Myocyte (in vitro differentiated cells): ENCODE data around the gene KRT6C. TPM values are rescaled to one million over a fixed set of nuclear protein-coding genes. Genes with fewer than 3 reads are reported as not detected.
"Not testable (repeated sequence)": the region's sequence is repeated elsewhere in the genome, so short reads cannot be mapped to it uniquely, and the experiment has no call there.

ENCODE experiments used
- DNase-seq: peaks from one replicate; pipeline ENCODE4 v3.0.0-alpha.2; 2012; ENCODE audit warnings: low read depth
- total RNA-seq: library from RNA; depleted of rRNA; stranded (reverse); fragments of >200 nt; gene quantifications from 2 replicates; pipeline ENCODE4 v1.2.3, GENCODE V29; 2014

Gene KRT6C
- total RNA-seq, 1 donor from 2014 or later, result not detected

DNA sequence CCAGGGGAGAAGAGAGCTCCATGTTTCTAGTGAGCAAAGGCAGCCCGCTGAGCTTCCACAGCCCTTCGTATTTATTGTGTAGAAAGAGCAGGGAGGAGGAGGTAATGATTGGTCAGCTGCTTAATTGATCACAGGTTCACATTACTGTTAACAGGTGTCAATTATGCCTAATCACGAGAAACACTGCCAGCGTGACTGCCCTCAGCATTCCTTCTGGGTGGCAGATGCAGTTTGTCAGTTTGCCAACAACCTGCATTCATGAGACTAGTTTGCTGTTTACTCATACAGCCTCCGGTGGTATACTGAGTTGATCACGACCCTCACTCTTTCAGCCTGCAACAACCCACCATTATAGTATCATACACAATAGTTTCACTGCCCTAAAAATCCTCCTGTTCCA, 27.0 kb upstream of the KRT6C start:
- peak; percentile 60 for DNase-seq

DNA sequence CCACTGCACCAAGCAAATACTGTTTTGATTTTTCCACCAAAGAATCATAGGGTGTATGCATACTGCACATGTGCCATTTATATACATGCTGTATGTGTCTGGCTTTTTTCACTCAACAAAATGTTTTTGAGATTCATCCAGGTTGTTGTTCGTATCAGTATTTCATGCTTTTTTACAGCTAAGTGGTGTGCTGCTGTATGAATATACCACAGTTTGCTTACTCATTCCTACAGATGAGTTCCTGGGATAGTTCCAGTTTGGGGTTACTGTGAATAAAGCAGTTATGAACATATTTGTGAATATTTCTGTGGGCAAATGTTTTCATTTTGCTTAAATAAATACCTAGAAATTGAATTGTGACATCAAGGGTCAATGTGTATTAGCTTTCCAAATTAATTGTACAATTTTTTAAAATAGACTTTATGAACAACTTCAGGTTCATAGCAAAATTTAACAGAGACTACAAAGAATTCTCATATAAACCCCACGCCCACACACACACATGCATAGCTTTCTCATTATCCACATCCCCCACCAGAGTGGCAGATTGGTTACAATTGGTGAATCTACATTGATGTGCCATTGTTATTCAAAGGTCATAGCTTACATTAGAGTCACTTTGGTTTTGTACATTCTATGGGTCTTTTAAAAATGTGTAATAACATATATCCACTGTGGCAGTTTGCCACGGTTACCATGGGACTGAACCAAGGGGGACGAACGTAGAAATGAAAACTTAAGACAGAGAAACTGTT, 26.4 kb upstream of the KRT6C start:
- no peak for DNase-seq

DNA sequence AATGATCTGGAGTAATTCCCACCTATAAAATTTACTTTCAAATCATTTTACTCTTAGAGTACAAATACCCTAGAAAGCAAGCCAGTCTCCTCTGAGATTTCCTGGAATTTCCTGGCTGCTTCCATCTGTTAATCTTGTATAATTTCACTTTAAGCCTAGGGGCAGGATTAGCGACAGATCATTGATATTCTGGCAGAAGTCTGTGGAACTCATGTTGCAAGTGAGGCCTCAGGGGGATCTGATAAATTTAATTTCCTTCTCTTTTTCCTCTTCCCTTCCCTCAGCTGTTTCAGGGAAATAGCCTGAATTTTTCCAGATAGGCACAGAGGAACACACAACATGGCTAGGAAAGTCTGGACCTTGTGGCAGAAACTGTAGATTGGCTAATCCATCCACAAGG, 25.3 kb upstream of the KRT6C start:
- no peak for DNase-seq

DNA sequence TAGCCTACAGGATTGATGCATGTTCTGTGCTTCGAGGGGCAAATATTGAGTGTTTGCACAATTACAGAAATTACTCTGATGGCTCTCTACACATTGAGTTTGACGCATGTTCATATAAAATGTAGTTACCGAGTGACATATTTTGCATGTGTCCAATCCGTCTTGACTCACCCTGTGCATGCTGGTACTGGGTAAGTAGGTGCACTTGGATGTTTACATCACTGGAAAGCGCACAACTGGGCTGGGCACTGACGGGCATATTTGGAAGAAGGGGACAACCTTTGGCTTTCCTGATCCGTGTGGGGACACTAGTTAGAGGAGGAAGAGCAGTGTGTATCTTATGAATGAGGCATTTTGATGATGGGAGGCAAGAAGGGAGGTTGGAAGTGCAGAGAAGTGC, 24.4 kb upstream of the KRT6C start:
- no peak for DNase-seq

DNA sequence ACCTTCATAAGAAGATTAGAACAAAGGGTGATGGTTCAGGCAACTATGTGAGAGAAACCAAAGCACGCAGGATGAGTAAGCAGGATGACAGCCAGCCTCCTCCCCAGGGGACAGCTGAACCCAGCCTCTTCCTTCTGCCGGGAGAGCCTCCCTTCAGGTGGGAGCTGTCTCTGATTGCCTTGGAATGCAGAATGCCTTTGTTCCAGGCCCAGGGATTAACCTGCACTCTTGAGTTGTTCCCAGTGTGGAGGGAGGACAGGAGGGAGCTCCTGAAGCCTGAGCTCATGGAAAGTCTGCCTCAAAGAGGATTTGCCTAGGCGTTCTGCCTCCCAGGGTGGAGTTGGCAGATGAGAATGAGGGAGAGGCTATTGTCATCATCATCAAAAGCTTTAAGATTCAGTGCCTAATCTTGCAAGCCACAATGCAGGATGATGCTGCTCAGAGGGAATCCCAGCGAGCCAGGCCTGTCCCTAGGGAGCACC, 23.0 kb upstream of the KRT6C start:
- peak; percentile 93 for DNase-seq

DNA sequence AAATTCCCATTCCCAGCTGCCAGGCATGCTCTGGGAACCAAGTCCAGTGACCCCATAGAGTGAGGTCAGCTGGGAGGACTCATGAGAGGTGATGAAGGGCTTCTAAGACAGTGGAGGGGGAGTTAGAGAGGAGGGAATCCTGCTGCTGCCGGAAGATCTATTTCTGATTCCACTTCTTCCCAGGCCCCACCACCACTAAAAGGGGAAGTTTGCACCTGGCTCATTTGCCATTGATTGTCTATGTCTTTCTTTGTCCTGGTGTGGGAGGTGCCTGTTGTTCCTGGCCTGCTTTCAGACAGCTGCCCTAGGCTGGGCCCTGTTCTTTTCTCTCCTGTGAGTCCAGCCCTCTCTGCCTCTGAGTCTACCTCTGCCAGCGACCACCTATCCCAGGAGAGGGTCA, 22.4 kb upstream of the KRT6C start:
- DNase-seq, result peak; percentile 88

DNA sequence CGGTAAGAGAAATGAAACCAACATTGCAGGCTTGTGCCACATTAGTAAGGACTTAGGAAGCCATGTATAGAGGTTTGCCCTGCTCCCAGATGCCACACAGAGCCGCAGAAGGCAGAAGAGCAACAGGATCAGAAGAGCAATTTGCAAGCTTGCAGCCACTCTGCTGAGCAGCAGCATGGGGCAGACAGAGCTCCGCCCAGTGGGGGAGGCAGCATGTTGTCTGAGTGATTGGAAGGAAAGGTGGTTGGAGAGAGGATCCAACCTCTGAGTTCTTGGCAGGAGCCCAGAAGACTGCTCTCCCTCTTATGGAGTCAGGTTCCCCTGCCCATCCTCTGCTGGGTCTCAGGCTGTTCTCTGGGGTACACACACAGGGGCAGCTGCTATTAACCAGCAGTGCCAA, 21.8 kb upstream of the KRT6C start:
- peak; percentile 90 for DNase-seq

DNA sequence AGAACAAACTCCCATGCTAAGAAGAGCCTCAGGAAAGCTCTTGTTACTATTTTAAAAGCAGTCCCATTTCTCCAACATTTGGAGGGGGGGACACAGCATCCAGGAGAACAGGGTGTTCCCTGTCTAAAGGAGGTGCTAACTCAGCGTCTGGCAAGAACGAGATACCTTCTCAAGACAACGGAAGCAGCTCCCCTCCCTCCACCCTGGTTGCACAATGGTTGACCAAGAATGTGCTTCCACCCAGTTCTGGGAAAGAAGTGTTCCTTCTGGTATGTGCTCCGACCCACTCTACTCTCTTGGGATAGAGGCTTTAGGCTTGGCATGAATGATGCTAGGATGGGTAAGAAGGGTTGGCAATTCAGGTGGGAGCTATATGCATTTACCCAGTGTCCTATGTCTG, 20.9 kb upstream of the KRT6C start:
- peak; percentile 60 for DNase-seq

DNA sequence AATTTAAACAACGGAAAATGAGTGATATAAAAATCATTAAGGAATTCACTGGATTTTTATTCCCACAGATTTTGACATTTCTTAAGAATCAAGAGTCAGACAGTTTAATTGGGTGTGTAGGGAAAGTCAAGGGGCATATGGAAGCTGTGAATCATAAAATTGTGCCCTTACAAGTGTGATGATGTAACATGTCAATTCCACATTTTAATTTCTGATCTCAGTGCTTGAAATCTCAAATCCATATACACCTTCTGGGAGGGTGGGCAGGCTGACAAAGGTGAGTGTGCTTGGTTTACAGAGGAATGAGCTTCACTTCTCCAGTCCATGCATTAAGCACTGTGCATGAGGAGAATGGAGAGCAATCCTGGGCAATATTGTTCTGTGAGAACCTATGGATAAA, 20.5 kb upstream of the KRT6C start:
- no peak for DNase-seq

DNA sequence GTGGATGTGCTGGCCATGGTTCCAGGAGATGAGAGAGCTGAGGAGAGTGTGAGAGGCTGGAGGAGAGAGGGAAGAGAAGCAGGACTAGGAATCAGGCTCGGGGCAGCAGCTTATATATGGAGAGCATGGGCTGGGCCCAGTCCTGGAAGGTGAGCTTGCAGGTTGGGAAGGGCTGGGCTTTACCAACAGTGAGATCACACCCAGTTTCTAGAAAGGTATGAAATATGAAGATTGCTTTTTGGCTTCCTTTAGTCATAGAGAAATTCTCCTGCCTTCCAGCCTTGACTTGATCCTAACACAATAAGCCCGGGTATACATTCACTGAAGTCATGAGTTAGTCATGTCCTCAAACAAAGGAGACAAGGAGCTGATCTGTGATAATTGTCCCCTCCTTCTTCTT, 19.6 kb upstream of the KRT6C start, which contains the start of gene KRT6A:
TSS of gene KRT6A (minus strand) at position 86 of the 400 bp plus-strand sequence. CDS start at position 17, 69 bp downstream.
- DNase-seq, result no peak

DNA sequence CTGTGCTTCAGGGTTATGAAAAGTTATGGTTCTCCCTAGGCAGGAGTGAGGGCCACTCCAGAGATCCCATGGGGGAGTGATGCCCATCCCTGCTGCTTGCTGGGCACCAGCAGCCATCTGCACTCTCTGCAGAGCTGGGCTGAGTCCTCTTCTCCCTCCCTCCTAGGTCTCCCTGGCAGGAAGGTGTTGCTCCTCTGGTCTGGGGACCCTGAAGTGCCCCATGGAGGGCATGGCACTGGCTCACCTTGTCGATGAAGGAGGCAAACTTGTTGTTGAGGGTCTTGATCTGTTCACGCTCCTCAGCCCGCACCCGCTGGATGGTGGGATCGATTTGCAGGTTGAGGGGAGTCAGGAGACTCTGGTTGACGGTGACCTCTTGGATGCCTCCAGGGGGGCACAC, 18.8 kb upstream of the KRT6C start:
- not testable (repeated sequence) for DNase-seq

DNA sequence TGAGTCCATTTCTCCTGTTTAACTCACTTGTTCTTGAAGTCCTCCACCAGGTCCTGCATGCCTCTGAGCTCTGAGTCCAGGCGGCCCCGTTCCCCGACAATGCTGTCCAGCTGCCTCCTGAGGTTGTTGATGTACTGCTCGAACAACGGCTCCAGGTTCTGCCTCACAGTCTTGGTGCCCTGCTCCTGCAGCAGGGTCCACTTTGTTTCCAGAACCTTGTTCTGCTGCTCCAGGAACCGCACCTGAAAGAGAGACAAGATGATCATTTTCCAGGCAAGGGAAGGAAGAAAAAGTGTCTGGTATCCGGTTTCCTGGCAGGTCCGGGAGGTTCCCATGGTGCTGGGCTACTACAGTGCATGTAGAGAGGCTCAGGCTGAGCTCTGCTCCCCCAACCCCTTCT, 17.9 kb upstream of the KRT6C start:
- not testable (repeated sequence) for DNase-seq

DNA sequence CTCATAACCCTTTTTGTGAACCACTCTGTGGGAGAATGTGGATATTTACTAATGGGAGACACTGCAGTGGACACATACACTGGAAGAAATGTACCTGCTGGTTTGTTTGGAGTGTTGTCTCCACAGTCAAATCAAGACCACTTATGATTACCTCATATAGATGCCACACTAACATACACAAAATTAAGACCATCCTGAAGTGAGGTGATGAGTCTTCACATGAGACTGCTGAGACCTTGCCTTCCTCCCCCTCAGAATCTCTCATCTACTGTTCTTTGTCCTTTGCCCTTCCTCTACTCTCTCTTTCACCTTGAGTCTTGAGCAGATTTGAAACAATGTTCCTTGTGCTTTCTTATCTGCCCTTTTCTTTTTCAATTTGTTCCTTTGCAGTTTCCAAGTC, 15.1 kb upstream of the KRT6C start:
- no peak for DNase-seq

DNA sequence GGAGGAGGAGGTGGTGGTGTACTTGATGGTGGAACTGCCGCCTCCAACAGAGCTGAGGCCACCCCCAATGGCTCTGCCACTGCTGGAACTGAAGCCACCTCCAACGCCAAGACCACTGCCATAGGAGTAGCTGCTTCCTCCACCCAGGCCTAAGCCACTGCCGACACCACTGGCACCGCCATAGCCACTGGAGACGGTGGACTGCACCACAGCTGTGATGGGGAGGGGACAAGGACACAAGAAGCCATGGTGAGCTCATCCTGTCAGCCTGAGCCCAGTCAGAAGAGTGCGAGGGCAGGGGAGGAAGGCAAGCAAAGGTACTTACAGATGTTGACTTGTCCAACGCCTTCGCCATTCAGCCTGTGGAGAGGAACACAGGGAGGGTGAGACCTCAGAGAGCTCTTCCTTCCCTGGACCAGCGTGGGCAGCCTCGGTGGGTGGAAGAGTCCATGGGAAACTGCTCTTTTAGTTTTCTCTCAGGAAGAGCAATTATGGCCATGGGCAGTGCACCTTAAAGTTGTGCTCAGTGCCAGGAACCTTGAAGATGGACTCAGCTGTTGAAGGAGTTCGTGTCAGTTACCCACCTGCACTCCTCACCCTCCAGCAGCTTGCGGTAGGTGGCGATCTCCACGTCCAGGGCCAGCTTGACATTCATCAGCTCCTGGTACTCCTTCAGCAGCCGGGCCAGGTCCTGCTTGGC, 14.3 kb upstream of the KRT6C start:
- DNase-seq, result not testable (repeated sequence)

DNA sequence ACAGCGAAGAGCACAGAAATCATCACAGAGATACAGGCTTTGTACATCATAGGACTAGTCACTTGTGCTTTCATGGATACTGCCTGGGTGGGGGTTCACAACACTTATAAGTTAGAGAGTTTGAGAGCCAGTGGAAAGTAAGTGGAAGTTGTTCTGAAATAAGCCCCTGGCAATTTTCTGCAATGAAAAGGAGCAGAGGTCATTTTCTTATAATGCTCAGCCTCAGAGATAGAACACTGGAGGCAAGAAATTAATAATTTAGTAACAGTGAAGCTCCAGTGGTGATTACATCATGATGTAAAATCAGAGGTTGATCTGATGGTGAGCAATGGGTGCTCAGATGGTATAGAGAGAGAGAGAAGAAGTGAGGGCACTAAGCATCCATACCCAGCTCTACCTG, 13.6 kb upstream of the KRT6C start:
- no peak for DNase-seq

DNA sequence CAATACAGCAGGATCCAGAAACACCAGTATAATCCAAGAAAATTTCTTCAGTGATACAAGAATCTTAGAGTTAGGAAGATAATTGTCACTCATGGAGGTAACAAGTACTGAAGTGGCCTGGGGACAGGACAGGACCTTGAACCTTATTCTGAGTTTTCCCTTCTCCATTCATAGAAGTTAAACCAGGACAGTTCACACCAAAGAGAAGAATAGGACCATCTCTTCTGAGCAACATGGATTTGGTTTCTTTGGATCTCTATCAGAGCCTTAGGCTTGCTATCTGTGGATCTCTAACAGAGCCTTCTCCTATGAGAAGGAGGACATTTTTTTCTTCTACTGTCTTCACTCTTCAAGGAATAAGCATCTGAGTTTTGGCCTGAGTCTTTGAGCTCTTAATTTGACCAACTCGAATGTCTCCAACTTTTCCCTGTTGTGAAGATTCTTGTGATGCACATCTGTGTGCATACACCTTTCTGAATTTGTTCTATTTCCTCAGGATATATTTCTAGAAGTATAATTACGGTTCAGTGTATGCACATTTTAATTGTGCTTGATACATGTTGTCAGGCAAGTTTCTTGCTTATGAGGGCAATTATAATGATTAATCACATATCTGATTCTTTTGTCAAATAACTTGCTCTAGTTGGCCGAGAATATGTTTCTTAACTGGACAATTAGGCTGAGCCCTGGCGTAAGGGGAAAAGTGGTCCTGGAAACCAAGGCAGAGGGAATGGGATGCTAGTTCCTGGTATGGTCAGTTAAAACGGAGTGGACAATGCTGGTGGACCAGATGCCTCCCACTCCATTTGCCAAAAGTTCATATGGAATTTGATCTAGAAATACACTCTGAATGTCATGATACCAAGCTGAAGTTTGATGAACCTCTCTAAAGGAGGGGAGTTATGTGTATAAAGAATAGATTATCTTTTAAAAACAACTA, 12.8 kb upstream of the KRT6C start:
- no peak for DNase-seq

DNA sequence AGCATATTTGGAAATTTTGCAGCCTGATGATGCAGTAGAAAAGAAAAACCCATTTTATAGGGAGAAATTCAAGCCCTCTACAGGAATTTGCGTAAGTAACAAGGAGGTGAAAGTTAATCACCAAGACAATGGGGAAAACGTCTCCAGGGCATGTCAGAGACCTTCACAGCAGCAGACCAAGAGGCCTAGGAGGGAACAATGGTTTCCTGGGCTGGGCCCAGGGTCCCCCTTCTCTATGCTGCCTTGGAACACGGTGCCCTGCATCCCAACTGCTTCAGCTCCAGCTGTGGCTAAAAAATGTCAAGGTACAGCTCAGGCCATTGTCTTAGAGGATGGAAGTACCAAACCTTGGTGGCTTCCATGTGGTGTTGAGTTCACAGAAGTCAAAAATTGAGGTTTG, 6.5 kb upstream of the KRT6C start:
- no peak for DNase-seq

DNA sequence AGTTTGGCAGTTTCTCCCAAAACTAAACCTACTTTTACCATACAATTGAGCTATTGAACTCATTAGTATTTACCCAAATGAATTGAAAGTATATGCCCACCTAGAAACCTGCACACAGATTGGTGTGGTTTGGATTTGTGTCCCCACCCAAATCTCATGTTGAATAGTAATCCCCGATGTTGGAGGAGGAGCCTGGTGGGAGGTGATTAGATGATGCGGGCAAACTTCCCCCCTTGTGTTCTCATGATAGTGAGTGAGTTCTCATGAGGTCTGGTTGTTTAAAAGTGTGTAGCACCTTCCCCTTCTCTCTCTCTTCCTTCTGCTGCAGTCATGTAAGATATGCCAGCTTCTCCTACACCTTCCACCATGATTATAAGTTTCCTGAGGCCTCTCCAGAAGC, 4.0 kb upstream of the KRT6C start:
- DNase-seq, result no peak

DNA sequence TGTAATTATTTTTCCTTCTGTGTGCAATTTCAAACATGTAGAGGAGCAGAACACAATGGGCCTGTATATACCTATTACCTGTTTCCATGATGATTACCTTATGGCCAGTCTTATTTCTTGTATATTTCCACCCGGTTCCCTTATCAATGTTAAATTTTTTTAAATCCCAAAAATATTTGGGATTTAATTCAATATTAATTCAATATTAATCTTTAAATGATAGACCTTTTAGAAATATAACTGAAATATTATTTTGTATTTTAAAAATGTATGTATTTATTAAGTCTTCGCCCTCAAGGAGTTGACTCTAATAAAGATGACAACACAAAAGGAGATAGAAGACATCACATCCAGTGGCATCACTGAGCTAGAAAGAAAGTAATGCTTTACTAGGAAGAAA, 607 bp upstream of the KRT6C start:
- no peak for DNase-seq

DNA sequence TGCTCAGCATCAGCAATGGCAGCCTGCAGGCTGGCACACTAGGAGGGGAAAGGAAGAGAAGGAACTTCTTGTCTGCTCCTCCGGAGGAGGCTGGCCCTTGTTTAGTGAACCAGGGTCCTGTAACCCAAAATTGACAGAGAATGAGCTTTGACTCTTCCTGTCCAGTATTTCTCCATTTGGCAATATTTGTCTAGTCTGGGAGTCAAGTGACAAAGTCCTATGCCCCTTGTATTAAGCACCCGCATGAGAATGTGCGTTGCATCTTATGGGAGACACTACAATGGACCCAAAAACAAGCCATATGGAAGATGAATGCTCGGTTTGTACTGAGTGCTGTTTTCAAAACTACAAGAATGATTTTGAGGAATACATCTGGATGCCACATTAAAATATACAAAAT, 3.8 kb downstream of the KRT6C start:
- no peak for DNase-seq

DNA sequence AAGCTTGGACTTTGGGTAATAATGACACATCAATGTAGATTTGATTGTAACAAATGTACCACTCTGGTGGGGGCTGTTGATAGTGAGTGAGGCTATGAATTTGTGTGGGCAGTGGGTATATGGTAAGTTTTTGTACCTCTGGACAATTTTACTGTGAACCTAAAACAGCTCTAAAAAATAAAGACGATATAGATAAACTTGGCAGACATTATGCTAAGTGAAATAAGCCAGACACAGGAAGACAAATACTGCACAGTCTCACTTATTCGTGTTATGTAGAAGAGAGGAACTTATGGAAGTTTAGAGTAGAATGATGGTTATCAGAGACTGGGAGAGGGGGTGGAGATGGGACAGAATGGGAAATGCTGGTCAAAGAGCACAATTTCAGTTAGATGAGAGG, 8.7 kb downstream of the KRT6C start:
- DNase-seq, result no peak

DNA sequence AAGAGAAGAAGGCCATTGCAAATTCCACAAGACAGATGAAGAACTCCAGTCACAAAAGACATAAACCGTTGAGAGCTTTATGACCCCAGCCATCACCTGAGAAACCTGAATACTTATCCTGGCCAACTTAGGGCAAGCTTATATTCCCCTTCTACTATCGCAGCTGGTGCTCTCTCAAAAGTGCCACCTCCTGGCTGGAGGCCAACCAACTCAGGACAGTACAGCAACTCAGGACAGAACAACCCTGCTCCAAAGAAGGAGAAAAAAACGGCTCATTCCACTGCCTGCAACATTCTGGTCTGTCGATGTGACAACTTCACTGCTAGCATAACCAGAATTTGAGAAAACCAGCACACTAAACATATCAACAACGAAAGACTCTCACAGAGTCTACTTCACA, 11.9 kb downstream of the KRT6C start:
- peak; percentile 4 for DNase-seq
